Ishikawa (cell line): ENCODE results near the gene ZNF469.

Source experiments
- CEBPB ChIP-seq: IDR thresholded peaks from 2 replicates; pipeline ENCODE4 v1.6.1; 2012
- CREB1 ChIP-seq: IDR thresholded peaks from 2 replicates; pipeline ENCODE4 v1.6.1; 2012; ENCODE audit warnings: low read depth
- EGR1 ChIP-seq: IDR thresholded peaks from 2 replicates; pipeline ENCODE4 v1.6.1; 2012
- EP300 ChIP-seq: IDR thresholded peaks from 2 replicates; pipeline ENCODE4 v1.6.1; 2012; ENCODE audit warnings: borderline replicate concordance
- FOXM1 ChIP-seq: IDR thresholded peaks from 2 replicates; pipeline ENCODE4 v1.6.1; 2012; ENCODE audit warnings: low read depth, borderline replicate concordance
- RAD21 ChIP-seq: IDR thresholded peaks from 2 replicates; pipeline ENCODE4 v1.6.1; 2012; ENCODE audit warnings: low read depth
- TAF1 ChIP-seq: IDR thresholded peaks from 2 replicates; pipeline ENCODE4 v1.6.1; 2012; ENCODE audit warnings: low read depth, mild to moderate bottlenecking
- TF ChIP-seq, protein P1 (sequence below): IDR thresholded peaks from 2 replicates; pipeline ENCODE4 v1.6.1; 2012
- TF ChIP-seq, protein P2 (sequence below): IDR thresholded peaks from 2 replicates; pipeline ENCODE4 v1.6.1; 2012; ENCODE audit warnings: low read depth, mild to moderate bottlenecking
- TF ChIP-seq, protein P3 (sequence below): IDR thresholded peaks from 2 replicates; pipeline ENCODE4 v1.6.1; 2012

DNA sequence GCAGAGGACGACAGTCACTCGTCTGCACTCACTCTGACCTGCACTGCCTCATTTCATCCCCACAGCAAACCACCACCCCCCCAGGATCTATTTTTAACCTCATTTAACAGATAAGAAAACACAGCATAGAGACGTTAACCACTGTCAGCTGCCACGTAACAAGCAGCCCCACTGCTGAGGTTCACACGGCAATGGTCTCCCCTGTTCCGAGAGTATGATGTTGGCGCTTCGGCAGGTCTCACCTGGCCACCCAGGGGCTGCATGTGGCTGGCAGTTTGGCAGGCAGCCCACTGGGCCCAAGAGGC is 16.1 kb downstream of the ZNF469 start:
- TF ChIP-seq EP300 (no peak), FOXM1 (no peak), TAF1 (no peak), CEBPB (no peak), EGR1 (no peak), RAD21 (no peak), CREB1 (no peak)
- TF ChIP-seq, protein P1, sequence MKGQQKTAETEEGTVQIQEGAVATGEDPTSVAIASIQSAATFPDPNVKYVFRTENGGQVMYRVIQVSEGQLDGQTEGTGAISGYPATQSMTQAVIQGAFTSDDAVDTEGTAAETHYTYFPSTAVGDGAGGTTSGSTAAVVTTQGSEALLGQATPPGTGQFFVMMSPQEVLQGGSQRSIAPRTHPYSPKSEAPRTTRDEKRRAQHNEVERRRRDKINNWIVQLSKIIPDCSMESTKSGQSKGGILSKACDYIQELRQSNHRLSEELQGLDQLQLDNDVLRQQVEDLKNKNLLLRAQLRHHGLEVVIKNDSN = no peak
- TF ChIP-seq, protein P2, sequence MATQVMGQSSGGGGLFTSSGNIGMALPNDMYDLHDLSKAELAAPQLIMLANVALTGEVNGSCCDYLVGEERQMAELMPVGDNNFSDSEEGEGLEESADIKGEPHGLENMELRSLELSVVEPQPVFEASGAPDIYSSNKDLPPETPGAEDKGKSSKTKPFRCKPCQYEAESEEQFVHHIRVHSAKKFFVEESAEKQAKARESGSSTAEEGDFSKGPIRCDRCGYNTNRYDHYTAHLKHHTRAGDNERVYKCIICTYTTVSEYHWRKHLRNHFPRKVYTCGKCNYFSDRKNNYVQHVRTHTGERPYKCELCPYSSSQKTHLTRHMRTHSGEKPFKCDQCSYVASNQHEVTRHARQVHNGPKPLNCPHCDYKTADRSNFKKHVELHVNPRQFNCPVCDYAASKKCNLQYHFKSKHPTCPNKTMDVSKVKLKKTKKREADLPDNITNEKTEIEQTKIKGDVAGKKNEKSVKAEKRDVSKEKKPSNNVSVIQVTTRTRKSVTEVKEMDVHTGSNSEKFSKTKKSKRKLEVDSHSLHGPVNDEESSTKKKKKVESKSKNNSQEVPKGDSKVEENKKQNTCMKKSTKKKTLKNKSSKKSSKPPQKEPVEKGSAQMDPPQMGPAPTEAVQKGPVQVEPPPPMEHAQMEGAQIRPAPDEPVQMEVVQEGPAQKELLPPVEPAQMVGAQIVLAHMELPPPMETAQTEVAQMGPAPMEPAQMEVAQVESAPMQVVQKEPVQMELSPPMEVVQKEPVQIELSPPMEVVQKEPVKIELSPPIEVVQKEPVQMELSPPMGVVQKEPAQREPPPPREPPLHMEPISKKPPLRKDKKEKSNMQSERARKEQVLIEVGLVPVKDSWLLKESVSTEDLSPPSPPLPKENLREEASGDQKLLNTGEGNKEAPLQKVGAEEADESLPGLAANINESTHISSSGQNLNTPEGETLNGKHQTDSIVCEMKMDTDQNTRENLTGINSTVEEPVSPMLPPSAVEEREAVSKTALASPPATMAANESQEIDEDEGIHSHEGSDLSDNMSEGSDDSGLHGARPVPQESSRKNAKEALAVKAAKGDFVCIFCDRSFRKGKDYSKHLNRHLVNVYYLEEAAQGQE = no peak
- TF ChIP-seq, protein P3, sequence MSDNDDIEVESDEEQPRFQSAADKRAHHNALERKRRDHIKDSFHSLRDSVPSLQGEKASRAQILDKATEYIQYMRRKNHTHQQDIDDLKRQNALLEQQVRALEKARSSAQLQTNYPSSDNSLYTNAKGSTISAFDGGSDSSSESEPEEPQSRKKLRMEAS = no peak
